ENCODE results near the gene ZNF330.

DNA sequence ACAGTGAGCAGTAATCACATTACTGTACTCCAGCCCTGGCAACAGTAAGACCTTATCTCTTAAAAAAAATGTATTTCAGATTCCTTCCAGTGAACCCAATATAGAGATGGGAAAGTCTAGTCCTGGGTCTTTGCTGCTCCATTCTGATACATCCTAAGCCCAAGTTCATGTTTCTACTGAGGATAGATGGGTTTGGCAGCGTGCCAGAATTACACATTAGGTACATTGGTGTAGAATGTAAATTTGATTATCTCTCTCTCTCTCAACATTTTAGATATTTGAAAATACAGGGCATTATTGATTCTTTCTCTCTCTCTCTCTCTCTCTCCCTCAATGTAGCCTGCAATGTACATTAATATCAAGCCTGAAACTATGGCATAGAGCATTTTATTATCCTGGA lies 43.5 kb upstream of the ZNF330 start:
- TF ChIP-seq, protein P1, sequence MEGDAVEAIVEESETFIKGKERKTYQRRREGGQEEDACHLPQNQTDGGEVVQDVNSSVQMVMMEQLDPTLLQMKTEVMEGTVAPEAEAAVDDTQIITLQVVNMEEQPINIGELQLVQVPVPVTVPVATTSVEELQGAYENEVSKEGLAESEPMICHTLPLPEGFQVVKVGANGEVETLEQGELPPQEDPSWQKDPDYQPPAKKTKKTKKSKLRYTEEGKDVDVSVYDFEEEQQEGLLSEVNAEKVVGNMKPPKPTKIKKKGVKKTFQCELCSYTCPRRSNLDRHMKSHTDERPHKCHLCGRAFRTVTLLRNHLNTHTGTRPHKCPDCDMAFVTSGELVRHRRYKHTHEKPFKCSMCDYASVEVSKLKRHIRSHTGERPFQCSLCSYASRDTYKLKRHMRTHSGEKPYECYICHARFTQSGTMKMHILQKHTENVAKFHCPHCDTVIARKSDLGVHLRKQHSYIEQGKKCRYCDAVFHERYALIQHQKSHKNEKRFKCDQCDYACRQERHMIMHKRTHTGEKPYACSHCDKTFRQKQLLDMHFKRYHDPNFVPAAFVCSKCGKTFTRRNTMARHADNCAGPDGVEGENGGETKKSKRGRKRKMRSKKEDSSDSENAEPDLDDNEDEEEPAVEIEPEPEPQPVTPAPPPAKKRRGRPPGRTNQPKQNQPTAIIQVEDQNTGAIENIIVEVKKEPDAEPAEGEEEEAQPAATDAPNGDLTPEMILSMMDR (conservative IDR thresholded peaks at IDR 0.05; ENCODE audit: low read length) = no peak
- no peak for TF ChIP-seq EZH2phosphoT487 (IDR thresholded peaks at IDR 0.05; ENCODE audit: borderline replicate concordance)
